Activated T-cell treated with anti-CD3 and anti-CD28 coated beads for 4 hours (primary cell): ENCODE measurements around the gene GOLGA1.
"Not testable (repeated sequence)": the region's sequence is repeated elsewhere in the genome, so short reads cannot be mapped to it uniquely, and the experiment has no call there.

Experiments
- DNase-seq: peaks from one replicate; pipeline ENCODE4 v3.0.0-alpha.2; 2020

Gene GOLGA1, protein sequence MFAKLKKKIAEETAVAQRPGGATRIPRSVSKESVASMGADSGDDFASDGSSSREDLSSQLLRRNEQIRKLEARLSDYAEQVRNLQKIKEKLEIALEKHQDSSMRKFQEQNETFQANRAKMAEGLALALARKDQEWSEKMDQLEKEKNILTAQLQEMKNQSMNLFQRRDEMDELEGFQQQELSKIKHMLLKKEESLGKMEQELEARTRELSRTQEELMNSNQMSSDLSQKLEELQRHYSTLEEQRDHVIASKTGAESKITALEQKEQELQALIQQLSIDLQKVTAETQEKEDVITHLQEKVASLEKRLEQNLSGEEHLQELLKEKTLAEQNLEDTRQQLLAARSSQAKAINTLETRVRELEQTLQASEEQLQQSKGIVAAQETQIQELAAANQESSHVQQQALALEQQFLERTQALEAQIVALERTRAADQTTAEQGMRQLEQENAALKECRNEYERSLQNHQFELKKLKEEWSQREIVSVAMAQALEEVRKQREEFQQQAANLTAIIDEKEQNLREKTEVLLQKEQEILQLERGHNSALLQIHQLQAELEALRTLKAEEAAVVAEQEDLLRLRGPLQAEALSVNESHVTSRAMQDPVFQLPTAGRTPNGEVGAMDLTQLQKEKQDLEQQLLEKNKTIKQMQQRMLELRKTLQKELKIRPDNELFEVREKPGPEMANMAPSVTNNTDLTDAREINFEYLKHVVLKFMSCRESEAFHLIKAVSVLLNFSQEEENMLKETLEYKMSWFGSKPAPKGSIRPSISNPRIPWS

DNA sequence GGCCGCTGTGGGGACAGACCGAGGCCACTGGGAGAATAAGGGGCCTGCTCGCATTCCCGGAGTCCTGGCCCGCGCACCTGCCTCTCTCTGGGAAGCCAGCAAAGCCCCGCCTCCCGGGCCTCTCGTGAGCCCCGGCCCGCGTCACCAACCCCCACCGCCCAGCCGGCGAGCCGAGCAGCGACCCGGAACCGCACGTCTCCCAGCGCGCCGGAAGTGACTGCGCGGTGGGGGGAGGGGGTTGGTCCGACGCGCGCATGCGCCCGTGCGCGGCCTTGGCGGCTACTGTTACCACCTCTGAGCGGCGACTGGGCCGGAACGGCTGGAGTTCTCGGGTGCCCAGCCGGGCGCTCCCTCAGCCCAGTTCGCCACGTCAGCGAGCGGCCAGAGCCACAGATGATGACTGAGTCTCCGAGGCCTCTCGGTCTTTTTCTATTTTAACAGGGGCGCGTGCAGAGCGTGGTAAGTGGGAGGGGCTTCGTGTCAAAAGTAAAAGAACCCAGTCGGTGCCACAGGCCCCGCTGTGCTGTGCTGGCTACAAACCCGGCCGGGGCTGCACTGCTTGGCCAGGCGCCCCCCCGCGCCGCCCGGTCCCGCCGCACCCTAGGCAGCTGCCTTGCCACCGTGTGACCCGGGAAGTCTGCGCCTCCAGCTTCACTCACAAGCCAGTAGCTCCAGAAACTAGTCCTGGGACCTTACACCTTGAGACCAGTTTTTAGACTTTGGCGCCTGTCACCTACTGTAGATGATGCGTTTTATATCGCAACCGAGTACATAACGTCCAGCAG, at the start of gene GOLGA1:
TSS of gene GOLGA1 (minus strand) at position 190 of the 785 bp plus-strand sequence. CDS start 2,372 bp downstream, outside the sequence.
- peak; percentile 88 for DNase-seq

DNA sequence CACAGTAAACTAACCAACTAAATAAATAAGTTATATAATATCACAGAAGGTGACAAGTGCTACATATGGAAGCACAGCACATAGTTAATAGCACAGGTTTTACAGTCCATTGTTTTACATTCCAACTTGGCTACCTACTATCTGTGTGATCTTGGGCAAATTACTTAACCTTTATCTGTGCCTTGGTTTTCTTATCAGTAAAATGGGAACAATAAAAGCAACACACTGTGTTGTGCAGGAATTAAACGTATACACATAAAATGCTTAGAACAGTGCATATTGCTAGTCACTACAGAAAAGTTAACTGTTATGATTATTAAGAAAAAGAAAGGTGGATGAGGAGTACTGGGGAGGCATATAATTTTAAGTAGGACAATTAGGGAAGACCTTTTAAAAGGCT, 42.8 kb upstream of the GOLGA1 start:
- DNase-seq: no peak

- DNase-seq: no peak
Measured at GRCh38 chr9:124980431-124980830, 39.5 kb upstream of the GOLGA1 start.

GRCh38 chr9:124975131-124975530, 34.2 kb upstream of the GOLGA1 start:
- DNase-seq: no peak

- no peak for DNase-seq
Measured at GRCh38 chr9:124973807-124974206, 32.9 kb upstream of the GOLGA1 start.

- no peak for DNase-seq
Measured at GRCh38 chr9:124972241-124972770, 31.4 kb upstream of the GOLGA1 start.

DNA sequence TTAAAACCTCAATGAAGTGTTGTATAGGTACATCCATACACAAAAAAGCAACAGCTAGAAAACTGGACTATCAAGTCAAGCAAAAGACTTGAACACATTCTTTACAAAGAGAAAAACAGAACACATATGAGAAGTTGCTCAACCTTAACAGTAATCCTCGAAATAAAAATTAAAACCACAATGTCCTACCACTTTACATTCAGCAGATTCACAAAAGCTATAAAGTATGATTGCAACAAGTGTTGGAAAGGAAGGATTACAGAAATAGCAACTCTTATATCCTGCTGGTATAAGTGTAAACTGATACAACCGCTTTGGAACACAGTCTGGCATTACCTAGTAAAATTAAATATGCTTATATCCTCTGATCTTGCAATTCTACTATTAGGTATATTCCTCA, 28.5 kb upstream of the GOLGA1 start:
- DNase-seq: no peak

GRCh38 chr9:124968238-124968637, 27.4 kb upstream of the GOLGA1 start:
- no peak for DNase-seq

DNA sequence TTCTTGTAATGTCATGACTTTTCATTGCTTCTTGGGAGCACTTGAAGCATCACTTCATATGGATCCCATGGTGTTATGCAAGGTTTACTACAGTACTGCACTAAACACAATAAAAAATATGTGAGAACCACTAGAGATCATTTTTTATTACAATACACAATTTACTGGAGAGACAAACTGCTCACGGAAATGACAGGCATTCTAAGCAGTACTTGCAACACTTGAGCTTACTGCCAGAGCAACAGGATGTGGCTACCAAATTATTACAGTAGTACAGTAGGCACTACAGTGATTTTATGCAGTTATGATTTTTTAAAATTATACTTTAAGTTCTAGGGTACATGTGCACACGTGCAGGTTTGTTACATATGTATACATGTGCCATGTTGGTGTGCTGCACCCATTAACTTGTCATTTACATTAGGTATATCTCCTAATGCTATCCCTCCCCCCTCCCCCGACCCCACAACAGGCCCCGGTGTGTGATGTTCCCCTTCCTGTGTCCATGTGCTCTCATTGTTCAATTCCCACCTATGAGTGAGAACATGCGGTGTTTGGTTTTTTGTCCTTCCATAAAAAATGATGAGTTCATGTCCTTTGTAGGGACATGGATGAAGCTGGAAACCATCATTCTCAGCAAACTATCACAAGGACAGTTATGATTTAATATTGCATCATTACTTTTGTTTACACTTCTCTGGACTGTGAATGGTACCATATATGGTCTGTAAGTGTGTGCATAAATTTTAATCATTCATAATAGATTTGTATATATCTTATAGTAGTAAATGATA, 25.1 kb upstream of the GOLGA1 start:
- DNase-seq: not testable (repeated sequence)

- DNase-seq: no peak
Measured at GRCh38 chr9:124964604-124965003, 23.7 kb upstream of the GOLGA1 start.

DNA sequence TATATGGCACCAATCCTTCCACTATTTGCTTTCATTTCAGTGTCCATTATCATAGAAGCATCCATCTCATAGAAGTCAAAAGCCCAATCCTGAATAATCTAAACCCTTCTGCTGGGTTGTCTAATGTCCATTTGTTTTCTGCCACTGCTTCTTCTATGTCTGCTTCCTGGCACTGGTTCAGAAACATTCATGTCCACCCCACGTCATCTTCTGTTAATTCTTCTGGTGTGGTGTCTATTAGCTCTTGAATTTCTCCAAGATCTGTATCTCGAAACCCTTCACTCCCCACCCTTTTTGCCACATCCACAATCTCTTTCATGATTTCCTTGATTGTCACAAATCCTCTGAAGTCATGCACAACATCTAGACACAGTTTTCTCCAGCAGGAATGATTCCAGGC, 23.2 kb upstream of the GOLGA1 start:
- no peak for DNase-seq

GRCh38 chr9:124960409-124960752, 19.5 kb upstream of the GOLGA1 start:
- no peak for DNase-seq

- not testable (repeated sequence) for DNase-seq
Measured at GRCh38 chr9:124959671-124960408, 19.0 kb upstream of the GOLGA1 start.

GRCh38 chr9:124954255-124954654, 13.4 kb upstream of the GOLGA1 start:
- DNase-seq: no peak

DNA sequence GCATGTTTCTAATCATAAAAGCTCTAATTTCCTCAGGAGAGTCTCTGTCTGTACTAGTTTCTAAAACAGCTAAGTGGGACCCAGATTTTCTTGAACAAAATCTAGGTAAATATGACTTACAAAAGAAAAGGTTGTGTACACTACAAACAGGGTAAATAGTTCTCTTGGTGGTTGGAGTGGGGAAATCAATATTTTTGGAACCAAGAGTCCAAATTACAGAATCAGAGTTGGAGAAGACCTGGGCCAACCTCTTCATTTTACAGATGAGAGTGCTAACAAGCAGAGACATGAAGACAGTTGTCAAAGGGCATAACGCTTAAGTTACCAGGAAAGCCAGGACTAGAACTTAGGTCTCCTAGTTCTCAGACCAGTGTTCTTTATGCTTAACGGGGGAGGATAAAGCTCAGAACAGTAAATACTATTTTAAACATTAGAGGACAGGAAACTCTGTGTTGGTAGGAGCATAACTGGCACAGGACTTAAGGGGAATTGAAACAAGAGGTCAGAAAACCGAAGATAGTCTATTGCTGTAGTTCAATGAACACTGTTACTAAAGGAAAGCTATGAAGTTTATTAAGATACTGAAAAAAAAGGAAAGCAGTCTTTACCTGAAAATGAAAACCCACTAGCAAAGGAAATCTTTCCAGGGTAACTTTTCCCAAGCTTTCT, 9.3 kb upstream of the GOLGA1 start:
- DNase-seq: no peak

DNA sequence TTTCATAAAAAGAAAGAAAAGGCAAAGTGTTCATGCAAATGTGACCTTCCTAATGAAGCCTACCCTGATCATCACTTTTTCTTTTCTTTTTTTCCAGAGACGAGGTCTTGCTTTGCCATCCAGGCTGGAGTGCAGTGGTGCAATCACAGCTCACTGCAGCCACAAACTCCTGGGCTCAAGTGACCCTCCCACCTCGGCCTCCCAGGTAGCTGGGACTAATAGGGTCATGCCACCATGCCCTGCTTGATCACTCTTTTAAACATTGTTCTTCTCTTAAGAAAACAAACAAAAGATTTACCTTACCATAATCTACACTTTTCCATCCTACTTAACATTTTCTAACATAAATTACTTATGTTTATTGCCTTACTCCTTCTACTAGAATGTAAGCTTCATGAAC, 8.5 kb upstream of the GOLGA1 start:
- no peak for DNase-seq

DNA sequence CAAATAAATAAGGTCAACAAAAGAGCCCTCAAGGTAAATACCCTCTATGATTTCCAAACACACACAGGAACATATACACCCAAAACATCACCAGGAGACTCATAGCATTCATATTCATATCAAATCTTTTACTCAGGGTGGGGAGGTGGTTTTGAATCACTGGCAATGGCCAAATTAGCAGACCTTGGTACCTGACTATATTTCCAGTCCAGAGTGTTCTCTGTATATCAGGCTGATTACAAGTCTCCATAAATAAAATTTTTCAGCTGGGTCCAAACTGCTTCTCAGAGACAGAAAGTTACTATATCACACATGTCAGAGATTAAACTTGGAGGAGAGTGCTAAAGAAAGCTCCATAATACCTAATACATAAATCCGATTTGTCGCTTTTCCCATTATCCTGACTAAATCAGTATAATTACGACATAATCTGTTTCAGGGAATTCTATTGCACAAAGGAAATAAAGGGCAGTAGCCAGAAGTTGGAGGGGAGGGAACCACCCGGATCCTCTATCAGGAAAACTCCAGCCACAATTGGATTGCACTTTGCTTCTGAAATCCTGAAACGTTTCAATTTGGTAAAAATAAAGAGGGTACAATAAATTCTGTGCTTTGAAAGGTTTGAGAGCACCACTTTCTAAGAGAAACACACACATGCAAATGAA, 7.0 kb upstream of the GOLGA1 start:
- no peak for DNase-seq

GRCh38 chr9:124946167-124946566, 5.3 kb upstream of the GOLGA1 start:
- no peak for DNase-seq

- DNase-seq: peak; percentile 42
Measured at GRCh38 chr9:124941679-124942561, 1.0 kb upstream of the GOLGA1 start.
